ENCODE results near the gene LINC00305. TPM values are rescaled to one million over a fixed set of nuclear protein-coding genes. Genes with fewer than 3 reads are reported as not detected.

The LINC00305 gene
- total and polyA plus RNA-seq, 2 donors (not counting 3 experiments of a cell fraction or from before 2014, with no cell fraction given), result not detected

- H3K36me3 ChIP-seq (ENCODE audit: control insufficient read depth in 2 of 2, extremely low read depth in 1 of 2, insufficient read depth in 2 of 2, low read length in 2 of 2), result no peaks in the 10 kb centered on the region
- no peaks in the 10 kb centered on the region for H4K20me1 ChIP-seq (replicated peaks; ENCODE audit: control insufficient read depth, extremely low read depth, insufficient read depth, low read length)
- intact Hi-C loops (cut with micrococcal nuclease) (no loop called here), dilution Hi-C loops (cut with MboI; ENCODE audit: extremely low pct_ligation_motif_present, low sequenced_read_pairs) (no loop called here)
- no peaks in the 10 kb centered on the region for H3K9me3 ChIP-seq (replicated peaks; ENCODE audit: control insufficient read depth, insufficient read depth, low read length)
- FAIRE-seq (no peak), DNase-seq (ENCODE audit: low read depth, low spot score) (no peak)
- CTCF ChIA-PET, result no interaction called here
- no TSS peak for BruUV-seq (replicated peaks)
- H3K9me1 ChIP-seq (replicated peaks; ENCODE audit: control insufficient read depth, extremely low read depth, insufficient read depth, low read length), result no peaks in the 10 kb centered on the region
- POLR2A ChIA-PET, result no interaction called here
- no peaks in the 10 kb centered on the region for H3K79me2 ChIP-seq (ENCODE audit: control insufficient read depth, insufficient read depth, low read length)
- no peaks in the 10 kb centered on the region for H3K27me3 ChIP-seq (ENCODE audit: control insufficient read depth in 2 of 2, insufficient read depth in 2 of 2, low read length in 2 of 2)
- H3K4me1 ChIP-seq (ENCODE audit: control insufficient read depth, extremely low read depth, insufficient read depth, low read length), result no peaks in the 10 kb centered on the region
- H3K4me3 ChIP-seq (replicated peaks in 1 of 3; ENCODE audit: insufficient read depth in 1 of 3, low read depth in 1 of 3, low read length in 3 of 3), result no peak overlapping the region
- no peak overlapping the region for H3K9ac ChIP-seq (replicated peaks; ENCODE audit: extremely low read depth, insufficient read depth, low read length)
- H3K27ac ChIP-seq (ENCODE audit: insufficient read depth, low read depth, low read length), result no peak overlapping the region
- TF ChIP-seq FOS (IDR thresholded peaks at IDR 0.05; ENCODE audit: borderline replicate concordance, insufficient read depth, low read length), result no peak
- TF ChIP-seq EZH2 (IDR thresholded peaks at IDR 0.05; ENCODE audit: borderline replicate concordance, low read depth, low read length, severe bottlenecking), result no peak
- no peak for TF ChIP-seq GATA2 (IDR thresholded peaks at IDR 0.05; ENCODE audit: insufficient read depth, insufficient read length, low read depth, low read length)
- TF ChIP-seq CTCF (IDR thresholded peaks at IDR 0.05; ENCODE audit: extremely low read depth in 1 of 2, insufficient read depth in 1 of 2, low read depth in 1 of 2, low read length in 2 of 2), result no peak
- no peak for TF ChIP-seq JUN (IDR thresholded peaks at IDR 0.05; ENCODE audit: borderline replicate concordance, insufficient read depth, insufficient read length, low read depth)
- no peak for TF ChIP-seq POLR2A (IDR thresholded peaks at IDR 0.05; ENCODE audit: low read depth, low read length)
- TF ChIP-seq MAX (IDR thresholded peaks at IDR 0.05; ENCODE audit: insufficient read depth, insufficient read length), result no peak
- TF ChIP-seq POLR2AphosphoS5 (IDR thresholded peaks at IDR 0.05; ENCODE audit: insufficient read depth, low read depth, low read length), result no peak
- TF ChIP-seq MYC (IDR thresholded peaks at IDR 0.05; ENCODE audit: low read depth, low read length), result no peak
- no peak overlapping the region for H3K4me2 ChIP-seq (ENCODE audit: insufficient read depth, low read length)
- H2AFZ ChIP-seq (ENCODE audit: low read depth, low read length), result no peak overlapping the region
These were observed 18.6 kb upstream of the LINC00305 start for GRCh38 chr18:64167408-64167925.

Measured in endothelial cell of umbilical vein (primary cell).